ENCODE results near the gene RAB20. TPM values are rescaled to one million over a fixed set of nuclear protein-coding genes. Genes with fewer than 3 reads are reported as not detected.
A peak's percentile ranks its signal among the peaks of the same experiment; 100 is the strongest.

RAB20 gene
- total and polyA plus RNA-seq, 2 experiments from 2014 or later: 28.3 to 37.4 TPM

- H3K36me3 ChIP-seq (replicated peaks; ENCODE audit: insufficient read depth, low read depth): no peaks in the 10 kb centered on the region
- H3K9me3 ChIP-seq (ENCODE audit: low read depth): no peaks in the 10 kb centered on the region
- no peak overlapping the region for H2AFZ ChIP-seq
- no peaks in the 10 kb centered on the region for H3K9me2 ChIP-seq (replicated peaks; ENCODE audit: insufficient read depth)
- H3K27ac ChIP-seq: no peak overlapping the region
- no peak overlapping the region for H3K4me3 ChIP-seq
- DNase-seq (ENCODE audit: low spot score): no peak
- WGBS (ENCODE audit: low lambda C conversion rate, missing lambda C conversion rate): 97% methylated on average over 6 of the region's 6 CpGs
- H3K4me2 ChIP-seq: no peak overlapping the region
- H3K4me1 ChIP-seq (ENCODE audit: insufficient read depth): peaks cover 18% of the 10 kb centered on the region
- H3K79me2 ChIP-seq: no peaks in the 10 kb centered on the region
- no peaks in the 10 kb centered on the region for H4K20me1 ChIP-seq (ENCODE audit: insufficient read depth, poor library complexity, severe bottlenecking)
- no peaks in the 10 kb centered on the region for H3K27me3 ChIP-seq
- TF ChIP-seq CTCF (IDR thresholded peaks at IDR 0.05; ENCODE audit: poor library complexity) (no peak), EZH2phosphoT487 (IDR thresholded peaks at IDR 0.05; ENCODE audit: low read depth, severe bottlenecking, unreplicated experiment) (no peak), EZH2 (IDR thresholded peaks at IDR 0.05; ENCODE audit: borderline replicate concordance) (no peak)
These were observed 43.6 kb upstream of the RAB20 start for GRCh38 chr13:110605132-110605531.

GRCh38 chr13:110600980-110601379 is 39.5 kb upstream of the RAB20 start:
- no peaks in the 10 kb centered on the region for H3K79me2 ChIP-seq
- H3K4me2 ChIP-seq: peak overlapping the region; percentile 61
- no peaks in the 10 kb centered on the region for H3K9me3 ChIP-seq (ENCODE audit: low read depth)
- H4K20me1 ChIP-seq (ENCODE audit: insufficient read depth, poor library complexity, severe bottlenecking): no peaks in the 10 kb centered on the region
- no peaks in the 10 kb centered on the region for H3K27me3 ChIP-seq
- WGBS (ENCODE audit: low lambda C conversion rate, missing lambda C conversion rate): 85% methylated on average over 4 of the region's 4 CpGs
- peak overlapping the region; percentile 34 for H3K27ac ChIP-seq
- no peaks in the 10 kb centered on the region for H3K36me3 ChIP-seq (replicated peaks; ENCODE audit: insufficient read depth, low read depth)
- H2AFZ ChIP-seq: peak overlapping the region; percentile 26
- H3K4me1 ChIP-seq (ENCODE audit: insufficient read depth): peaks cover 18% of the 10 kb centered on the region
- no peak overlapping the region for H3K4me3 ChIP-seq
- no peak for DNase-seq (ENCODE audit: low spot score)
- TF ChIP-seq CTCF (IDR thresholded peaks at IDR 0.05; ENCODE audit: poor library complexity) (no peak), EZH2 (IDR thresholded peaks at IDR 0.05; ENCODE audit: borderline replicate concordance) (no peak)
- H3K9me2 ChIP-seq (replicated peaks; ENCODE audit: insufficient read depth): no peaks in the 10 kb centered on the region

GRCh38 chr13:110600261-110600819 is 38.8 kb upstream of the RAB20 start:
- Histone ChIP-seq H3K79me2 (no peaks in the 10 kb centered on the region), H3K27ac (peak overlapping the region; percentile 34), H4K20me1 (ENCODE audit: insufficient read depth, poor library complexity, severe bottlenecking) (no peaks in the 10 kb centered on the region), H2AFZ (peak overlapping the region; percentile 26), H3K27me3 (no peaks in the 10 kb centered on the region), H3K4me1 (ENCODE audit: insufficient read depth) (peaks cover 18% of the 10 kb centered on the region), H3K4me3 (no peak overlapping the region), H3K36me3 (replicated peaks; ENCODE audit: insufficient read depth, low read depth) (no peaks in the 10 kb centered on the region), H3K9me3 (ENCODE audit: low read depth) (no peaks in the 10 kb centered on the region), H3K4me2 (peak overlapping the region; percentile 61), H3K9me2 (replicated peaks; ENCODE audit: insufficient read depth) (no peaks in the 10 kb centered on the region)
- DNase-seq (ENCODE audit: low spot score): no peak
- TF ChIP-seq CTCF (IDR thresholded peaks at IDR 0.05; ENCODE audit: poor library complexity): no peak
- TF ChIP-seq EZH2 (IDR thresholded peaks at IDR 0.05; ENCODE audit: borderline replicate concordance): no peak
- no peak for TF ChIP-seq EZH2phosphoT487 (IDR thresholded peaks at IDR 0.05; ENCODE audit: low read depth, severe bottlenecking, unreplicated experiment)
- WGBS (ENCODE audit: low lambda C conversion rate, missing lambda C conversion rate): 59% methylated on average over 10 of the region's 10 CpGs

All from hepatocyte (in vitro differentiated cells).